Measurements from ENCODE around the gene FZD10. TPM values are rescaled to one million over a fixed set of nuclear protein-coding genes. Genes with fewer than 3 reads are reported as not detected.

FZD10 gene, protein sequence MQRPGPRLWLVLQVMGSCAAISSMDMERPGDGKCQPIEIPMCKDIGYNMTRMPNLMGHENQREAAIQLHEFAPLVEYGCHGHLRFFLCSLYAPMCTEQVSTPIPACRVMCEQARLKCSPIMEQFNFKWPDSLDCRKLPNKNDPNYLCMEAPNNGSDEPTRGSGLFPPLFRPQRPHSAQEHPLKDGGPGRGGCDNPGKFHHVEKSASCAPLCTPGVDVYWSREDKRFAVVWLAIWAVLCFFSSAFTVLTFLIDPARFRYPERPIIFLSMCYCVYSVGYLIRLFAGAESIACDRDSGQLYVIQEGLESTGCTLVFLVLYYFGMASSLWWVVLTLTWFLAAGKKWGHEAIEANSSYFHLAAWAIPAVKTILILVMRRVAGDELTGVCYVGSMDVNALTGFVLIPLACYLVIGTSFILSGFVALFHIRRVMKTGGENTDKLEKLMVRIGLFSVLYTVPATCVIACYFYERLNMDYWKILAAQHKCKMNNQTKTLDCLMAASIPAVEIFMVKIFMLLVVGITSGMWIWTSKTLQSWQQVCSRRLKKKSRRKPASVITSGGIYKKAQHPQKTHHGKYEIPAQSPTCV
- total RNA-seq: not detected in 2 replicates
- polyA plus RNA-seq (2012): not detected

DNA sequence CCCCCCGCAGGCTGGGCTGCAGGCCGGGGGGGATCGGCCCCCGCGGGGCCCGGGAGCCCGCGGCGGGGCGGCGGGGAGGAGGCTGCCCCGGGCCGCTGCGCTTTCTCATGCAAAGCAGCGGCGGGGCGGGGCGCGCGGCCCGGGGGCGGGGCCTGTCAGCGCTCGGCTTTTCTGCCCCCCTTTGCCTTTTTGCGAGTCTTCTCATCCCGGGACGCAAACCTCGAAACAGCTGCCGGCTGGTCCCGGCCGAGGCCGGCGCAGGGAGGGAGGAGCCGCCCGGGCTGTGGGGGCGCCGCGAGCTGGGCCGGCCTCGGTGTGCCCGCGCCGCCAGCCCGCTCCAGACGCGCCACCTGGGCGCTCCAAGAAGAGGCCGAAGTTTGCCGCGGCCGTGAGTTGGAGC lies at the start of gene FZD10:
Gene FZD10 (plus strand): TSS at position 198 of the 400 bp plus-strand sequence. CDS start 479 bp downstream, outside the sequence.
- no peak for DNase-seq (ENCODE audit: low read depth)

DNA sequence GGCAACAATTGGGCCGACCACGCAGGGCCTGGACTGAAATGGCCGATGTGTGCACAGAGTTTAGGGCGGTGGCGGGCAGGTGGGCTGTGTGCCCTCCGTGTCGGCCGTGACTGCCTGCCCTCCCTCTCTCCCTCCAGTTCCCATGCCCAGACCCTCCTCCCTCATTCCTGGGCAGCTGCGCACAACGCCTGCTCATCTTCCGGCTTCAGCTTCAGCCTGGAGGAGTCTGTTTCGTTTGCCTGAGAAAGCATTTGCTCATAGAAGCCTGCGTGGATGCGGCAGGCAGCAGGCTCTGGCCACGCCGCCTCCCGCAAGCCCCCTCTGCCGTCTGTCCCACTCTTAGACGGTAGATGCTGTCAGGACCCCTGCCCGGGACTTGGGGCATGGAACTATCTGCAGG lies 47.3 kb upstream of the FZD10 start:
- no peak for DNase-seq (ENCODE audit: low read depth)

DNA sequence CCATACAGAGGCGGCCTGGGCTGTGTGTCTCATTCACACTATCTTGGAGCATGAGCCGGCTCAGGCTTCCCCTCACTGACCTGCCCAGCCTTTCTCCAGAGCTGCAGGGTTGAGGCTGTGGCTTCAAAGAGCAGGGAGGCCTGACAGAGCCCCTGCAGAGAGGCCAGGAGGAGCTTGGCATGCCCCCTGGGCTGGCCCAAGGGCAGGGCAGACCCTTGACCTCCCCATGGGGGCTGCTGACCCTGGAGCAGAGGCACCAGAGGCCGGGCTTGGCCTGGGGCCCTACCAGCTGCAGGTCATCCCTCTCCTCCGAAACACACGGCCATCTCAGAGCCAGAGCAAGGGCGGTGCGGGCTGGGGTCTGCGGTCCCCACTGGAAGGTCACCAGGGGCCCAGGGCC lies 46.6 kb upstream of the FZD10 start:
- DNase-seq (ENCODE audit: low read depth): no peak

DNA sequence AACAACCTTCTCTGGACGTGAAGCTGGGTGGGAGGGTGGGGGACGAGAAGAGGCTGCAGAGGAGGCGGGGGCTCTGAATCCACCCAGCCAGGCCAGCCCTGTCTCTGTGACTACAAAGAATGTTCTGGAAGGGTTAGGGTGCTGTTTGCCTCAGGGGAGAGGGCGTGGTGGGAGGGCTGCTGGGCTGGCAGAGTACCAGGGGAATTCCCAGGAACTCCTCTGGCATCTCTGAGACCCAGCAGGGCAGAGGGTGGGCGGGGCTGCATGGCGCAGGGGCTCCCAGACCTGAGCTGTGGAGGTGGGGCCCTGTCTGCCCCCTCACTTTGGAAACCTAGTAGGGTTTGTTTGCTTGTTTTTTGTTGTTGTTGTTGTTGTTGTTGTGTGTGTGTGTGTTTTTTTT lies 45.5 kb upstream of the FZD10 start:
- no peak for DNase-seq (ENCODE audit: low read depth)

DNA sequence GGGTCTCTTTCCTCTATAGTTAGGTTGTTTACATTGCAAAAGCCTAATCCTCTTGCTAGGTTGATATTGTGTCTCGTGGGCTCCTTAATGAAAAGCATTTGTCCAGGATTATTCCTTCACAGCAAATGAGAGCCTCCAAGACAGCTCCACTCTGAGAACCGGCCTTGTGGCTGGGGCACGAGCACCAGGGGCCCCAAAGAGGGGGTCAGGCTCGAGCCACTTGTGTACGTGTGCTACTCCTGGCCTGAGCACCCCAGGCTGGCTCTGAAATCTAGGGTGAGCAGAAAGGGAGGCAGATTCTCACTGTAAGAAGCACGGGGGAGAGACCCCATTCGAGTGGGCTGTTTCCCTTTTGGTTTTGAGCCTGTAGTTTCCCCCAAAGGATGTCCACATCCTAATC lies 45.0 kb upstream of the FZD10 start:
- DNase-seq (ENCODE audit: low read depth): no peak

DNA sequence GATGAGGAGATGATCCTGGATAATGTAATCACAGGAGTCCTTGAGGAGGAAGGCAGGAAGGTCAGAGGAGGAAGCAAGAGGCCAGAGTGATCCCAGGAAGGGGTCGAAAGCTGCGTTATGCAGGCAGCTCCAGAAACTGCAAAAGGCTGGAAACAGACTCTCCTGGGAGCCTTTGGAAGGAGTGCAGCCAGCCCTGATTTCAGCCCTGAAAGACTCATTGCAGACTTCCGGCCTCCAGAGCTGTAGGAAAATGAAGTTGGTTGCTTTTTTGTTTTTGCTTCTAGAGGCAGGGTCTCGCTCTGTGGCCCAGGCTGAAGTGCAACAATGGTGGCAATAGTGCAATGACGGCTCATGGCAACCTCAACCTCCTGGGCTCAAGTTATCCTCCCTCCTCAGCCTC lies 44.6 kb upstream of the FZD10 start:
- DNase-seq (ENCODE audit: low read depth): no peak

DNA sequence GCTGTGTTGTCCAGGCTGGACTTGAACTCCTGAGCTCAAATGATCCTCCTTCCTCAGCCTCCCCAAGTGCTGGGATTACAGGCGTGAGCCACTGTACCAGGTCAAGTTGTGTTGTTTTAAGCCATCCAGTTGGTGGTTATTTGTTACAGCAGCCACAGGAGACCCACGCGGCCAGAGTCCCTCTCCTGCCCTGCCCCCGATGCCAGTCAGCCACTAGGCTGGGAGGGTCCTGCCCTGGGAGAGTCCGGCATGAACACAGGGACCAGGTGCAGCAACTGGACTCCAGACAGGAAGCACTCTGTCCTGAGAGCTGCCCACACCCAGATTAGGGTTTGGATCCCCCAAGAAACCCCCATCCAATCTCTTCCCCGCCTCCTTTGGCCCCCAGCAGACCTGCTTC lies 44.1 kb upstream of the FZD10 start:
- no peak for DNase-seq (ENCODE audit: low read depth)

DNA sequence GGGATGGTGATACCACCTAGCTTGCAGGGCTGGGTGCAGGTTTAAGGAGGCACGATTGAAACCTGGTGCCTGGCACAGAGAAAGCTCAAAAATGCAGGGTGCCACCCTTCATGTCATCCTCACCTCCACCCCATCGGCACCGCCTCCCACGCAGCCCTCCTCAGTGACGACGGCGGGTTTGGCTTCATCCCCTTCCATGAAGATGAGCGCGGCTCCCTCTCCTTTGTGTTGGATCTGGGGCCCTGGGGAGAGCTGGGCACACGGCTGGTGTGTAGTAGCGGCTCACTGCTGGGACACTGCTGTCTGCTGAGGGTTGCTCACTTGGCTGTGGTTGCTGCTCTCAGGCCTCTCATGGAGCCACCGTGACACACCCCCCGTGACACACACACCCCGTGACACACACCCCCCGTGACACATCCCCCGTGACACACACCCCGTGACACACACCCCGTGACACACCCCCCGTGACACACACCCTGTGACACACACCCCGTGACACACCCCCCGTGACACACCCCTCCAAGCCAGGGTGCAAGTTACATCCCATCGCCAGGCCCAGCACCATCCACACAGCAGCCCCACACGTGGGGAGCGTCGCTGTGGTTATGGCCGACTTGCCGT lies 42.9 kb upstream of the FZD10 start:
- no peak for DNase-seq (ENCODE audit: low read depth)

DNA sequence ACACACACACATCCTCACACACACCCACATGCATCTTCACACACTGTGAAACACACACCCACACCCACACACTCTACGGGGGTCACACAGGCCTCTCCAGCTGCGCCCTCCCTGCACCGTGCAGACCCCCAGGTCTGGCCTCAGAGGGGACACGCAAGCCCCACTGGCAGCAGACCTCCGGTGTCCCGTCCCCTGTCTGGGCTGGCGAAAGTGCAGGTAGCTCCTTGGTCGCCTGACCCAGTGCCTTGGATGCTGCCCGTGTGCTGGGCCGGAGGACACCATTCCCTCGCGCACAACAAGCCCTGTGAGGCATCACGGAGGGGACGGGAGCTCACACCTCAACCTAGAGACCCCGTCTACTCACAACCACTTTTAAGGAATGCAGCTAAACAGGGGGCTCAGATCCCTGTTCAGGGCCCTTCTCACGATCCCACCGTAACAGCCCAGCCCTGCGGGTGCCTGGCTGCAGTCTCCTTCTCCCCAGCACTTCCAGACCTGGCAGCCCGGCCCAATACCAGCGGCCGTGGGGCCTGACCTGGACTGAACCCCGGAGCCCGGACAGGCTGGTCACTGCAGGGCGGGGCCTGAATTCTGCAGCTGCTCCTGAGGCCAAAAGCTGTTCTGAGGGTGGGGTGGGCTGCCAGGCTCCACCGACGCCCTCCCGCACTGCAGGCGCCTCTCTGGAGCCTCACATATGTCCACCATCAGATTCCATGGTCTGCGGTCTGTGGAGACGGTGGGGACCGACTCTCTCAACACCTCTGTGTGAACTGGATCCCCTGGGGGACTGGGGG lies 42.1 kb upstream of the FZD10 start:
- DNase-seq (ENCODE audit: low read depth): no peak

DNA sequence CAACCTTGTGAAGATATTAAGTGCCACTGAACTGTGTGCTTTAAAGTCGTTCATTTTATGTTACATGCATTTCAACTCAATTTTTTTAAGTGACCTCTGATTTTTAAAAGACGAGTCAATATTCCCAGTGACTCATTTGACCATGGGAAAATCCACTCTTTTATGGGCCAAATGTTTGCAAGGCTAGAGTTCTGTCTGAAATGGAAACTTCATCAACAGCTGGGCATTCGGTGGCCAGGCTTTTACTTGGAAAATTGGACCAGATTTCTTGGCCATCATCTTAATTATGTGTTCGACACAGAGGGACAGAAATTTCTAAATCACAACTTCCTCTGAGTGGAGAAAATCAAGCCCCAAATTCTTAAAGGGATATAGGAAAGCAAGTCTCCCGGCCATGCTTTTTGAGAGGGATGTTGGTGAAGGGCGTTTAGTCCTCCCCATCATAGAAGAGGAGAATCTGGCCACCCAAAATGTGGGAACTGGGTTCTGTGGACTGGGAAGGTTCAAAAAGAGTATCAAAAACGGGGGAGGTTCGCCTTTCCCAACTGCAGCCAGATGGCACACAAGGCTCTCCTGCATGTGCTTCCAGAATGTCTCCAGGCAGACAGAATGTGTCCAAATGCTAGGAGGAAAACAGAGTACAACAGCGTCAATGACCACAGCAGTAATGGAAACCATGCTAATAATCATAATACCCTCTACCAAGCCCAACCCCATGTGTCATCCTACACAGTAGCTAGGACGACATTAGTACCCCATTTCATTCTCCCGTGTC lies 40.9 kb upstream of the FZD10 start:
- no peak for DNase-seq (ENCODE audit: low read depth)

DNA sequence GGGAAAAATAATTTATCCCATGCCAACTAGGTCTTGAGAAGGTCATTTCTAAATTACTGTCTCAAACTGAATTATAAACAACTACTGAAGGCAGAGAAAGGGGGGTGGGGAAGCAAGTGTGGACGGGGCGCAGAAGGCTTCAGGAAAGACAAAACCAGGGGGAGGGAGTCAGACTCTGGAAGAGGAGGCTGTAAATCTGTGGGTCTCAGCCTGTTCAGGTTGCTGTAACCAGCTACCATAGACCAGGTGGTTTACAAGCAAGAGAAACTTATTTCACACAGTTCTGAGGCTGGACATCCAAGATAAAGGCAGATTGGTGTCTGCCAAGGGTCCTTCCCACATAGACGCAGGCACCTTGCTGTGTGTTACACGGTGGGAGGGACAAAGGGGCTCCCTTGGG lies 39.9 kb upstream of the FZD10 start:
- no peak for DNase-seq (ENCODE audit: low read depth)

DNA sequence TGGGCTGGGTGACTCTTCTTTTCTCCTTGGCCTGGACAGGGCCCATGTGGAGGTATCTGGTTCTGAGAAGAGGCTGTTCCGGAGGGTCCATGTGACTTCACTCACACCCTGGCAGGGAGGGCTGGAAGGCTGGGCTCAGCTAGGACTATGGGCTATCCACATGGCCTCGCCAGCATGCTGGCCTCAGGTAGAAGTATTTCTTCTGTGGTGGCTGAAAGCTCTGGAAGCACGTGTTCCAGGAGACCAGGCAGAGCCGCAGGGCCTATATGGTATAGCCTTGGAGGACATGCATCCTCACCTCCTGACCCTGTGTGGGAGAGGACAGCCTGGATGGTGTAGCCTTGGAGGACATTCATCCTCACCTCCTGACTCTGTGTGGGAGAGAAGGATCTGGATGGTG lies 38.2 kb upstream of the FZD10 start:
- DNase-seq (ENCODE audit: low read depth): no peak

DNA sequence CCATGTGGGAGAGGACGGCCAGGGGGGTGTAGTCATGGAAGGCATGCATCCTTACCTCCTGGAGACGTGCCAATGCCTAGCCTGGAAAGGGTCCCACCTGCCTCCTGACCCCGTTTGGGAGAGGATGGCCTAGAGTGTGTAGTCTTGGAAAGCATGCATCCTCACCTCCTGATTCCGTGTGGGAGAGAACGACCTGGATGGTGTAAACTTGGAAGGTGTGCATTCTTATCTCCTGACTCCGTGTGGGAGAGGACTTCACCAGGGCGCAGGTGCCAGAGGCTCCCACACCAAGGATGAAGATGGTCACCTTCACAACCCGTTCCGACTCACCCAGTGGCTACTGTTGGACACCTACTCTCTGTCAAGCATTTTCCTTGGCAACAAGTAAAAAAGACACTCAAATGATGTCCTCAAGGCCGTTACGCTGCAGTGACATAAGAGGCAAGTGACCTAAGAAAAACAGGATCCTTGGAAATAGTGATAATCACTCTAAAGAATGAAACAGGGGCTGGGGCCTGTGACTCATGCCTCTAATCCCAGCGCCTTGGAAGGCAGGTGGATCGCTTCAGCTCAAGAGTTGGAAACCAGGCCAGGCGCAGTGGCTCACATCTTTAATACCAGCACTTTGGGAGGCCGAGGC lies 37.5 kb upstream of the FZD10 start:
- DNase-seq (ENCODE audit: low read depth): no peak

DNA sequence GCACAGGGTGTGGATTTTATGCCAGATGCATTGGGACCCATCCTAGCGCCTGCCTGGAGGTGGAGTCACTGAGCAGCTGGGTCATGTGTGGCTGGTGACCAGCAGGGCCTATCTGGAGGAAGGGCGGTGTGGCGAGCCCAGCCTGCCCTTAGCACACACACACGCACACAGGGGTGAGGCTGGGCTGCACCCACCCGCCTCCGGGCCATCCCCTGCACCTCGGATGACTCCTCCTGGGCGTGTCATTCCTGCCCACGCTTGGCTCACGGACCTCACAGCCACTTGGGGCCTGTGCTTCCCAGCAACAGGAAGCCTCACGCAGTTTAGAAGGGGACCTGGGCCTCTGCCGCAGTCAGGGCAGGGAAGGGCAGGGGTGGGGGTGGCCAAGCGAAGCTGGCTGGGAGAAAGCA lies 36.2 kb upstream of the FZD10 start:
- no peak for DNase-seq (ENCODE audit: low read depth)

DNA sequence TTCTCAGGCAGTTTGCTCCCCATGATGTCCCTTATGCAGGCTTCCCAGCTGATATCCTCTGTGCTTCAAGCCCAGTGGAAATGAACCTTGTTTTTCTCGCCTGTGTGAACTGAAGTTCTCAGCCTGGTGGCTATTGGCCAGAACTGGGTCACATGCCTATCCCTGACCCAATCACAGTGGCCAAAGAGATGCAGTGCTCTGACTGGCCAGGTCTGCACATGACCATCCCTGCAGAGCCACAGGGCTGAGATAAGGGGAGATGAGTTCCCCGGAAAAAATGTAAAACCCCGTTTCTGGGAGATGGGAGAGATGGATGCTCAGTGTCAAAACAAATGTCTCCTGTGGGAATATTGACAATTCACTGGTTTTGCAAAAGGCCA lies 34.7 kb upstream of the FZD10 start:
- DNase-seq (ENCODE audit: low read depth): no peak

DNA sequence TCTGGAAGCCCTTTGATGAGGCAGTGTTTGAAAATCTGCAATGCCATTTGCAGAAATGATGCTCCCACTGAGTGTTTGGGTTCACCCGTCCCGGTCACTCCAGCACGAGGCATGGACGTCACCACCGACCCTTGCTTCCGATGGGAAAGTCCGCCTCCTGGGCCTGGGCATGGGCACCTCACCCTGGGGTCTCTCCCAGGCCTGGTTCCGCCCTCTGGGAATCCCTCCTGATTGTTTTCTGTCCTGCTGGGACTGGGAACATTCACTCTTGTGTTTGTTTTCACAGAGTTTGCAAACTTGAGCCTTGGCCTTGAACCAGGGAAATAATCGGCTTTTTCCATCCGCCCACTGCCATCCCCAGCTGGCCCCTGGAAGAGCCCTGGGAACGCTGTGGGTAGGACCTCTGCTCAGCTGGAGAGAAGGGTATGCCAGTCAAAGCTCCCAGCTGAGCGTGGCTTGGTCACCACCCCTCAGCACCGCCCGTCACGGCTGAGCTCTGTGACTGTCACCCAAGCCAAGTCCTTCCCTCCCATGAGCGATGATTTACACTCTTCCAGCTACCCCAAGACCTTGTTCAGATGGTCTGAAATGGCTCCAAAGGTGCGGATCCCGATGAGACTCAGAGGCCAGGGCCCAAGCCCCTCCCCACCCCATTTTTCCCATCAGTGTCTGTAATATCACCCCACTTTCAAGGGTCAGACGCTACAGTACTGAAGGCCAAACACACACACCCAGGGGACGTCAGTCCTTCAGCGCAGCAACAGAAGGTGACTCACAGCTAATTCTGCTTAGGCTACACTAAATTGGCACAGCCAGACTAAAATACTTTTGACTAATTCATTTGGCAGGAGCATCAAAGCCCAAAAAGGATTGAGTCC lies 34.1 kb upstream of the FZD10 start:
- DNase-seq (ENCODE audit: low read depth): no peak

DNA sequence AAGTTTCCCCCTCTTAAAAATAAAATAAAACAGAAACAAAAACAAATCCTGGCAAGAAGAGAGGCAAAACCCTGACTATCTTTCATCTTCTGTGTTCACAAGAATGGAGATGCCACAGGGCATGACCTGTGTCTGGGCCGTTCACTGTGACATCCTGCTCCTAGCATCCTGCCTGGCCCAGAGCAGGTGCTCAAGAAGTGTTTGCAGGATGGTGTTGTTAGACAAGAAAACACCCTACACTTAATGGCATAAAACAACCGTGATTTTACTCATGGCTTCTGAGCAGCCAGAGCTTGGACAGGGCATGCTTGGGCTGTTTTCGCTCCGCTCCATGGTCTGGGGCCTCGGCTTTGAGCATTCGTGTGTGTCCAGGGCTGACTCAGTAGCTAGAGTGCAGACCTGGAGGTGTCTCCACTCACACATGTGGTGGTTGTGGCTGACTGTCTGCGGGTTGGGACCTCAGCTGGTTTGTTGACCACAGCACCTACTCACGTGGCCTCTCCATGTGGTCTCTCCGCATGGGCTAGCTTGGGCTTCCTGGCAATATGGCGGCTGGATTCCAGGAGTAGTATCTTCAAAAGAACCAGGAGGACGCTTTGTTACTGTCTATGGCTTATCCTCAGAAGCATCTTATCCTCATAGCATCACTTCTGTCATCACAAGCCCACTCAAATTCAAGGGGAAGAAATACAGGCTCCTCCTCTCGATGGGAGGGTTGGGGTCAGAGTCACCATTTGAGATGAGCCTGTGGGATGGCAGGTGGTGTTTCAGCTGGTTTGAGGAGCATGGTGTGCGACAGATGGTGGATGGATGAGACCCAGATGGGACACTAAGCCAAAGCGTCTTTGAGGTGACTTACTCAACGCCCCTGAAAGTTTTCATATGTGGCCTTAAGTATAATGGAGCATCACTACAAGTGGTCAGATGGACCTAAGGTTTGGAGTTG lies 33.2 kb upstream of the FZD10 start:
- no peak for DNase-seq (ENCODE audit: low read depth)

DNA sequence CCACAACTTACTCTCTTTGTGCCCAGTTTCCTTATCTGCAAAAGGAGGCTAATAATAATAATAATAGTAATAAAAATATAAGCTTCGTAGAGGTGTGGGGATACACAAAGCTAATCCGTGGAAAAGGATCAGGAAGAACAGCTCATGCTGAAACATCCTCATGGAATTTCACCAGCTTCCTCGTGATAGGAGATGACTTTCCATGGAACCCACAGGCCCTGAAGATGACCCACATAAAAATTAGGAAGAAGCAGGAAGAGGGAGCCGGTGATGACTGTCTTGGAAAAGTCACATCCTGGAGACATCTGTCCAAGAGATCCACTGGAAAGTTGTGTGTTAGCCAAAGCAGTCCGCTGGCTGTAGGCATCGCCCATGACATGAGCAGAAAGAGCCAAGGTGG lies 31.9 kb upstream of the FZD10 start:
- DNase-seq (ENCODE audit: low read depth): no peak
